HG03025 (cell line): ENCODE results near the gene CFAP57.
A peak's percentile ranks its signal among the peaks of the same experiment; 100 is the strongest.
"Not testable (repeated sequence)": the region's sequence is repeated elsewhere in the genome, so short reads cannot be mapped to it uniquely, and the experiment has no call there.

Source experiments
- ATAC-seq: cut with Tn5 transposase; IDR thresholded peaks from one replicate; pipeline ENCODE4 v1.9.1; 2021; ENCODE audit warnings: mild to moderate bottlenecking, moderate library complexity; ENCODE audit not compliant: unreplicated experiment, low FRiP score

The CFAP57 gene

DNA sequence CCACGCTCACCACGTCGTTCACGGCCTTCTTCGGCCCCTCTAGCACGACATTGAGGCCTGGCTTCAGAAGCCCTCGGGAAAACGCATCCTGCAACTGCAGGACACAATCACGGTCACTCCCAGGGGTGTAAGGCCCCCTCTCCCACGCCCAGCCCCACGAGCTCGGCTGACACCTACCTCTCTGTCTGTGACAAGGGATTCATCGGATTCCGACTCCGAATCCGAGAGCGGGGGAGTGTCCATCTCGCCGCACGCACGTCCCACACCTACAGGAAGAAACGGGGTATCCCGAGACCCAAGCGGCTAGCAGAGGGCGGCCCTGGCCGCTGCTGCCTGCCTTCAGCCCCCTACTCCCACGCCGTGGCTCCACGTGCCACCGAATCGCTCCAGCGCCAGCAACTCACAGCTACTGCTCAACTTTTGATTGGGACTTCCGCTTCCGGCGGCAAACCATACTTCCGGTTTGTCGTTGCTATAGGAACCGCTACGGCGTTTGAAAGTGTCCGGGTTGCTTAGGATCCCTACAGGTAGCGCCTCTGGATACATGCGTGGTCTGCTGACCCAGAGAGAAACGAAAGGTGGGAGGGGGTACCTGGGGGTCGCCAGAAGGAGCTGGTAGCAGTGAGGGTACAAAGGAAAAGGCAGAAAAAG is at the start of gene CFAP57, which contains the start of gene EBNA1BP2:
Gene CFAP57, plus strand, starts transcription at position 455 of the 651 bp plus-strand sequence. CDS start 424 bp downstream, outside the sequence.
Gene EBNA1BP2, minus strand, starts transcription at position 415 of the 651 bp plus-strand sequence. Its CDS starts 172 bp downstream, at position 243.
- peak; percentile 83 for ATAC-seq

DNA sequence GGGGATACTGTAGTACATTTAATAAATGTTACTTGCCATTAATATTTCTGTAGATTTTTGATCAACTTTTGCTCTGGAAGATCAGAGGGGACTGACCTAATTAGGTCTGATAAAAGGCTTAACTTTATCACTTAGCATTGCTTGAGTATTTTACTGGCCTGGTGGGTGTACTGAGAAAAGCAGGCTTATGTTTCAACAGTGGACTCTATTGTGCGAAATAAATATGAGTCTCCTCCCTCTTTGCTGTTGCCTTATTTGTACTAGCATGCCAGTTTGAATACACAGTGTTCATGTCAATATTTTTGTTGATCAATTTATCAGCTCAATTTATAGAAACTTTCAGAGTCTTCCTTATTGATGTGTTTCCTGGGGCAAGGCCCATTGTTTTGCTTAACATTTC is 49.1 kb upstream of the CFAP57 start:
- no peak for ATAC-seq

DNA sequence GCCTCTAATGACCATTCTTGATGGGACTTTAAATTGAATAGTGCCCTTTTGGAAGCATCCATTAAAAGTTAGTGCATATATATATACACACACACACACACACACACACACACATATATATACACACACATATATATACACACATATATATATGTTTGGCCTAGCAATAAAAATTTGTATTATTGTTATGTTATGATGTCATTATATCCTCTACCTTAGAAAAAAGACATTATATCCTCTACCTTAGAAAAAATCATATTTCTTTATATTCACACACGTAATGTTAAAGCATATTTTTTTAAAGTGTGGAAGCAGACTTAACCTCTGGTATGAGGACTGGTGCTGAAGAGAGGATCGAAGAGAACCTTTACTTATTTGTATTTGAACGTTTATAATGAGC is 43.3 kb upstream of the CFAP57 start:
- ATAC-seq: no peak

DNA sequence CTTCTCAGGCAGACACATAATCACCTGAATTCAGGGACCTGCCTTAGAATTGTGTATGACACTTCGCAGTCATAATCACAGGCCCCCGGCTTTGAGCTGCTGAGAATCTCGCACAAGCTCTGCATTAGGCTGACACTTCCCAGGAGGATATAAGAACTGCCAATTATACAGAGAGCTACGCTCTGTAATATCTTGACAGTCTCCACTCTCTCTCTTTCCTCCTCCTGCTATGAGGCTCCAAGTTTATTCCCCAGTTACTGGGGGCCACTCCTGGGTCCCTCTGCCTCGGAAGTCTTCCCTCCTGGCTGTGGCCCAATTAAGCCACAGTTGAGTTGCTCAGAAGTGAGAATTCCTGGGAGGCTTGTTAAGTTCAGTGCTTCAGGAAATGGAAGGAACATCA is 42.7 kb upstream of the CFAP57 start:
- no peak for ATAC-seq

DNA sequence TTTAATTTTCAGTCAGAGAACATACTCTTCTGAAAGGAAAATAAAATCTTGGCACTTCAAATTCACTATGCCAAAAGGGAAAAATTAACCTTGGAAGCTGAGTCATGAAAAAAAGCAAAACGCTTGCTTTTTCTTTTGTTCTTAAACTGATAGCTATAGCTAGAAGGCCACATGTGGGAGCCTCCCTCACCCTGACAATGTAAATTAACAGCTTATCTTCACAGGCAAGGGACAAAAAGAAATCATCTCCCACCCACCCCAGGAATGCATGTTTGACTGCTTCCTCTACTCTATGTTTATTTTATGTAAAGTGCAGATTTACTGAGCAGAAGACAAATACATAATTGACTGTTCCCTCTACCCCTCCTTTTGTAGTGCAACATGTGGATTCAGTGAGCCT is 38.1 kb upstream of the CFAP57 start:
- no peak for ATAC-seq

DNA sequence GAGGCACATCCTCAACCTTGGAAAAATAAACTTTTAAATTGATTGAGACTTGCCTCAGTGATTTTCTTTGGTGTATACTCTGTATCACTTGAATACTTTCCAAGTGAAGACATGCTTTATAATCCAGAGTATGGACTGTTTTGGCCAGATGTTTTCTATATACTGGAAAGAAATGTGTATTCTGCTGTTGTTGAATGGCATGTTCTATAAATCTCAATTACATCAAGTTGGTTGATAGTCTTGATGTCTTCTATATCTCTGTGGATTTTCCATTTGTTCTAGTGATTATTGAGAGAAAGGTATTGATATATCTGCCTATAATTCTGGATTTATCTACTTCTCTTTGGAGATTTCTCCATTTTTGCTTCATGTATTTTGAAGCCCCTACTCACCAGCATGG is 37.5 kb upstream of the CFAP57 start:
- ATAC-seq: no peak

DNA sequence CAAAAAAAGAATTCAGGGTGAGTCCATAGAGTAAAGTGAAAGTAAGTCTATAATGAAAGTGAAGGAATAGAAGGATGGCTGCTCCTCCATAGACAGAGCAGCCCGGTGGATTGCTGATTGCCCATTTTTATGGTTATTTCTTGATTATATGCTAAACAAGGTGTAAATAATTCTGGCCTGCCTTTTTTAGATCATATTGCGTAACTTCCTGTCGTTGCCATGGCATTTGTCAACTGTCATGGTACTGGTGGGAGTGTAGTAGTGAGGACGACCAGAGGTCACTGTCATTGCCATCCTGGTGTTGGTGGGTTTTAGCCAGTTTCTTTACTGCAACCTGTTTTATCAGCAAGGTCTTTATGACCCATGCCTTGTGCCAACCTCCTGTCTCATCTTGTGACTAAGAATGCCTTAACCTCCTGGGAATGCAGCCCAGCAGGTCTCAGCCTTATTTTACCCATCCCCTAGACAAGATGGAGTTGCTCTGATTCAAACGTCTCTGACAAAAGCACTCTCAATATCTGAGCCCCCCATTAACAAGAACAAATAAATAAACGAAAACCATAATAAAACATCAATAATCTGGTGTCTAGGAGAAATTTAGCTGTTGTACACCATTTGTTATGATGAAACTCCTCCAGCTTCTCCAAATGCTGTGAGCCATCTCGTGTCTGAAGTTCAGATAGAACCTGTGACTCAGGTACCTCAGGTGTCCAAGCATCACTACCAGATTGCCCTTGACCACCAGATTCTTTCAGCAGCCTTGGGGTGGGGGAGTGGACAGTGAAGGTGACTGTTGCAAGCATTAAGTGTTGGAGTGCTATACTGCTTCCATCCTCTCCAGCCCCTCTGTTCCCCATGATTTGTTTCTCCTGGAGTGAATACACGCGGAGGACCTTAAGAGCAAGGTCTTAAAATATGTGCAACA is 36.0 kb upstream of the CFAP57 start:
- ATAC-seq: no peak

DNA sequence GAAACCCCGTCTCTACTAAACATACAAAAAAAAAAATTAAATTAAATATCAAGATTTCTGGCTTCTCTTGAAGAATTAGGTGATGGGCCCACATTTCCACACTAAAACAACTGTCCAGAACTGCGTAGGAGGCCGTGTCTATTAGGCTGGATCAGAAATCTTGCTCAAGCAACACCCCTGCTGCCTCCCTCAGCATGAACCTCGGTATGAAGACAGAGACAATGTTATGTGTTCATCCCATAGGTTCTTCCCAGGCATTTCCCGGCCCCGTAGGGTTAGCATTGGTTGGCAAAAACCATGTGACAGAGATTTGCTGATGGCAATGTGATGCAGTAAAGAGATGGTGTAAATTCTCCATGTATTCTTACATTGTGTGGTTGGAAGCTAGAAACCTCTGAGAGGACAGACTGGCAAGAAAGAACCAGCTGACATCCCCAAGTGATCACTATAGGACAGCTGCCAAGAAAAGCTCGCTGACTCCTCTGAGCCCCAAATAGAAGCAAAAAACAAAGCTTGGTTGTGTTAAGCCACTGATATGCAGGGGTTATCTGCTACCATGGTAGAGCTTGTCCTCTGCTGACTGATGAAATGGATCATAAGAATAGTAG is 34.6 kb upstream of the CFAP57 start:
- ATAC-seq: no peak

DNA sequence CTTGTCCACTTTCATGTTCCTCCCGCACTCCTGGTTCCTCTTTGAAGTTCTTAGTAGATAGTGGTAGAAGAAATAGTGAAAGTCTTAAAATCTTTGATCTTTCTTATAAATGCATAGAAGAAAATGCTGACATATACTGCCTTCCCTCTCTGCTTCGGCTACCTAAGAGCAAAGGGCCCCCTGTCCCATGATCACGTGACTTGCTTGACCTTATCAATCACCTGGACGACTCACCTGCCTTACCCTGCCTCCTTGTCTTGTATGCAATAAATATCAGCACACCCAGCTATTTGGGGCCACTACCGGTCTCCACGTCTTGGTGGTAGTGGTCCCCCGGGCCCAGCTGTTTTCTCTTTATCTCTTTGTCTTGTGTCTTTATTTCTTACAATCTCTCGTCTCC is 32.8 kb upstream of the CFAP57 start:
- ATAC-seq: not testable (repeated sequence)

DNA sequence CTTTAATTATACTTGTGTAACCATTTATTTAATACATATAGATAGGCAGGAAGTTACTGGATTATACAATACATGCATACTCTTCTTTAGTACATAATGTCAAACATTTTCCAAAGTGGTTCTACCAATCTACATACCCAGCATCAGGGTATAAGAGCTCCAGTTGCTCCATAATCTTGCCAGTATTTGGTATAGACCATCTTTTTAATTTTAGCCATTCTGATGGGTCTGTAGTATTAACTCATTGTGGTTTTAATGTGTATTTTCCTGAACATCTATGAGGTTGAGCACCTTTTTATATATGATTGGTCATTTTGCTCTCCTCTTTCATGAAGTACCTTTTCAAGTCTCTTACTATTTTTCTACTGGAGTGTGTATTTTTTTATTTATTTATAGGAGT is 32.1 kb upstream of the CFAP57 start:
- ATAC-seq: no peak

DNA sequence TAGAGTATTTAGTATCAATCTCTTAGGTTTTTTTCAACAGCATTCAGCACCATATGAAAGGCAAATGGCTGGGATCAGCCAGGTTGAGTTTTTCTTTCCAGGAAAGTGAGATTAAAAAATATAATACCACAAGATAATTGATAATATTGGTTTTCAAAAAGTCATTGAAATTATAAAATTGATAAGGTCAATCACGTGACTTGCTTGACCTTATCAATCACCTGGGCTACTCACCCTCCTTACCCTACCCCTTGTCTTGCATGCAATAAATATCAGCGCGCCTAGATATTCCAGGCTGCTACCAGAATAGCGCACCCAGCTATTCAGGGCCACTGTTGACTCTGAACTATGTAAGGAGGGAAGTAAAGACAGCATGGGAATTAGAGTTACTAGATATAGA is 31.5 kb upstream of the CFAP57 start:
- ATAC-seq: no peak

DNA sequence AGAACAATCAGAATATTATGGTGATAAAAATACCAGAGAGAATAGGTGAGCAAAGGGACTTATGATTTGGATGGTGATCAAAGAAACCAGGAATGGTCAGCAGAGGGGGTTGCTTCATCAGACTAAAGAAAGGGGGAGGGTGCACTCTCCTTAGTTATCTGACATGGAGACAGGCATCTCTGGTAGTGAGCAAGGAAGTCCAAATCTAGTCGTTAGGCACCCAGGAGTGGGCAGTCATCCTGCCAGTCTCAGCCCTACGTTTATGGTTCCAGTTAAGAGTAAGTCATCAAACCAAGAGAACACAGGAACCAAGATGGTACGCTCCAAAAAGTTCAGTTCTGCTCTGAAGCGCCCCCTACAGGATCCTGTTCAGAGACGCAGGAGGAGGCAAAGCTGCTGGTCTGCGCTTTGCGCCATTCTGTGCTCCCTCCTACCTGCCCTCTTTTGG is 28.7 kb upstream of the CFAP57 start:
- ATAC-seq: no peak

DNA sequence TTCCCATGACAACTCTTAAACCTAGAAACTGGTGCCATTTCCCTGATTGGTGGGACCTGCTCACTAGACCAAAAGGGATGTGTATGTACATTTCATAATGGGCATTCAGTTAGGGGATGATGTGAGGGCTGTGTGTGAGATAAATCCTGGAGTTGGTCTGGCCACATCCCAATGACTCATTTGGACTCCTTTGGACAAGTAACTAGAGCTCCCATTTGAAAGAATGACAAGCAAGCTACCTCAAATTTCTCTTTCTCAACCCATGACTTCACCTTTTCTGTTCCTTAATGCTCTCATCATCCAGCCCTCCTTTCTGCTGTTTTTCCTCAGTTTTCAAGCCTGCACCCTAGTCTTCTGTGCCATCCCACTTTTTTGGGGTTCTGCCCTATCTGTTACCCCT is 27.9 kb upstream of the CFAP57 start:
- no peak for ATAC-seq

DNA sequence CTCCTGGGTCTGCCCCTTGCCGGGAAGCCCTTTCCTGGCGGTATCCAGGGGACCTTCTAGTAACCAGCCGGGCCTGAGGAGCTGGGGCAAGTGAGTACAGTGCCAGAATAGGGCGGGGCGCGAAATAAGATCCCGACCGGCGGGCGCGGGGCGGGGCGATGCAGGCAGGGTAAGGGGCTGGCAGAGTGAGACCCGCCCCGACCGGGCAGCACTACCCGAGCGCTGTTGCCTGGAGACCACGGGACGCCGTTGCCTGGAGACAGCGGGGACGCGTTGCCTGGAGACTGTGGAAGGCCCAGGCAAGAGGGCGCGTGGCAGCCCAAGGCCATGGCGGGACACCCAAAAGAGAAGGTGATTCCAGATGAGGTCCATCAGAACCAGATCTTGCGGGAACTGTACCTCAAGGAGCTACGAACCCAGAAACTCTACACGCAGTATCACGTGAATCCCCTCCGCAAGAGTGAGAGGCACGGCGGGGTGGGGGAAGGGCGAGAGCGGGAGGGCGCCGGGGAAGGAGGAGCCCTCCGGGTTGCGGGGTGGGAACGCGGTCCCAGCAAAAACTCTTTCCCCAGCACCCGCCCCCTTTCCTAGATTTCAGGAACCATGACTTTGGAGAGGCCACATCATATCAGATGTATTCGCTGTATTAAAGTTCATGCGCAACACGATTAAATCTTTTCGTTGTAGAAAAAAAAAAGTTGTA is 24.4 kb upstream of the CFAP57 start:
- ATAC-seq: no peak

DNA sequence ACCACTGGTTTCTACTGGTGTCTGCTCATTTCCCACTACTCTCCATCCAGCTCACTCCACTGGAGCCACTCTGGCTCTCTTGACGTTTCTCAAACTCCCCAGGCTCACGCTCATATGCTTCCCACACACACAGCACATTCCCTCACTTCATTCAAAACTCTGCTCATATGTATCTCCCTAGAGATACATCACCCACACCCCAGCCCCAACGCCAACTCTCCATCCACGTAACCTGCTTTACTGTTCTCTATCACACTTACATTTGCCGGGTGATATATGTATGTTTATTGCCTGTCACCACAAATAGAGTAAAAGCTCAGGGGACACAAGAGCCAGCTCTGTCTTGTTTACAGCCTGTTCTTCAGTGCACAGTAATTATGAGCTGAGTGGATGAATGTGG is 22.2 kb upstream of the CFAP57 start:
- no peak for ATAC-seq

DNA sequence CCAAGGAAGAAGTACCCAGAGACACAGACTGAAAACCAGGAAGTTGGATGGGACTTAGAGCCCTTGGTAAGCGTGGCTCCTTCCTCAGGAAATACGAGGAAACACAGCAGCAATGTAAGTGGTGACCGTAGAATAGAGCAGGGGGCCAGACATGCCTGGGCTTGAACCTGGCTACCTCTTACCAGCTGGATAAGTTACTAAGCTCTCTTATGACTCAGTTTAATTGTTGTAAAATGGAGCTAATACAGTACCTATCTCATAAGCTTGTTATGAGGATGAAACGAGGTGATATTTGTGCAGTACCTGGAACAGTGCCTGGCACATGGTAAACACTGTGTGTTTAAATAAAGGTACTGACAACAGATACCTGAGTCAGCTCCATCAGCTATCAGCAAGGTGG is 19.3 kb upstream of the CFAP57 start:
- no peak for ATAC-seq

DNA sequence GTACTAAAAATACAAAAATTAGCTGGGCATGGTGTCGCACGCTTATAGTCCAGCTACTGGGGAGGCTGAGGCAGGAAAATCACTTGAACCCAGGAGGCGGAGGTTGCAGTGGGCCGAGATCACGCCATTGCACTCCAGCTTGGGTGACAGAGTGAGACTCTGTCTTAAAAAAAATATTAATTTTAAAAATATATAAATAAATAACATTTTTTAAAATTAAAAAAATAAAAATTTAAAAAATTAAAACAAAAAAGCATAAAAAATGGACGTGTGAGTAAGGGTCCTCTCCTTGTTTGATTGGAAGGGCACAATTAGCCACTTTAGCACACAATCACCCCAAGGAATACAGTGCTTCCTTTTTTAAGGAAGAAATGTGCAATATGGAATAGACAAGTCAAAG is 18.7 kb upstream of the CFAP57 start:
- ATAC-seq: no peak

DNA sequence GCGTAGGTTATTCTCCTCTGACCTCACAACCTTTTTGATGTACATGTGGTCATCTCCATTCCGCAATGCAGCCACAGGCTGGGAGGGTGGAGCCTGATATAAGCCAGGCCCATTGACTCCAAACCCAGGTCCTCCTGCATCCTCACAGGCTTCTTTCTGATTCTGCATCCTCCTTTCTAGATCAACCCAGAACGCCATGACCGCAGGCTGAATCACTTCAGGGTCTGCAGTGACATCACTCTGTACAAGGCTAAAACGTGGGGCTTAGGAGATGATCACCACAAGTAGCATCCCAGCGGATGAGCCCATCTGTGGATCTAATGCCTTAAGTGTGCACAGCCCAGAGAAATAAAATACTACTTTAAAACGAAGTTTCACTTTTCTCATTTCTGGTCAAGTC is 16.1 kb upstream of the CFAP57 start:
- ATAC-seq: no peak

DNA sequence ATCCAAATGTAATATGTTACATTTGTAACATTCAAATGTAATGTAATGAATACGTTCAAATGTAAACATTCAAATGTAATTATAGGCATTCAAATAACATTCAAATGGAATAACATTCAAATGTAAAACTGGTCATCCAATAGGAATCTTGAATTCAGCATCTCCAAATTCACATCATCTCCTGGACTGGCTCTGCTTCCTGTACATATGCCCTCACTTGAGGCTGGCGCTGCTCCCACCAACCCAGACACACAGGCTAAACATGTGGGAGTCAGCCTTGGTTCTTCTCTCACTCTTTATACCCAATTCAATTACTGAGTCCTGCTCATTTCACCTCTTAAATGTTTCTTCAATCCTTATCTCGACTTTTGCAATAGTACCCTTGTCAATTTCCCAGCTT is 7.0 kb upstream of the CFAP57 start:
- ATAC-seq: no peak

DNA sequence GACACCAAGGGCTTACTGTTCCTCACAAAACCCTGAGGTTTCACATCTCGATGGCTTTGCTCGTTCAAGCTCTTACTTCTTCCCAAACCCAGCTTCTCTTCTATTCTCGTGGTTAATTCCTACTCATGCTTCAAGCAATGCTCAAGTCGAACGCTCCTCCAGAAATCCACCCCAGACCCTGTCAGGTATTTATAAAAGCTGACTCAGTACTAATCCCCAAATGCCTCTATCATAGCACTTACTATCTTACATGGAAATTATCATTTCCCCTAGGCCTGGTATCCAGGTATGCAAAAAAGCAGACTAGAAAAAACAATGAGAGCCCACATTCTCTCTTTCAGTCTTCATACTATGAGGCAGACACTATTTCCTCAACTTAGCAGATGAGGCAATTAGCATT is 6.4 kb upstream of the CFAP57 start:
- no peak for ATAC-seq
